ENCODE results near the gene NEMP1. TPM values are rescaled to one million over a fixed set of nuclear protein-coding genes. Genes with fewer than 3 reads are reported as not detected.
"Not testable (repeated sequence)": the region's sequence is repeated elsewhere in the genome, so short reads cannot be mapped to it uniquely, and the experiment has no call there.

NEMP1 gene, protein sequence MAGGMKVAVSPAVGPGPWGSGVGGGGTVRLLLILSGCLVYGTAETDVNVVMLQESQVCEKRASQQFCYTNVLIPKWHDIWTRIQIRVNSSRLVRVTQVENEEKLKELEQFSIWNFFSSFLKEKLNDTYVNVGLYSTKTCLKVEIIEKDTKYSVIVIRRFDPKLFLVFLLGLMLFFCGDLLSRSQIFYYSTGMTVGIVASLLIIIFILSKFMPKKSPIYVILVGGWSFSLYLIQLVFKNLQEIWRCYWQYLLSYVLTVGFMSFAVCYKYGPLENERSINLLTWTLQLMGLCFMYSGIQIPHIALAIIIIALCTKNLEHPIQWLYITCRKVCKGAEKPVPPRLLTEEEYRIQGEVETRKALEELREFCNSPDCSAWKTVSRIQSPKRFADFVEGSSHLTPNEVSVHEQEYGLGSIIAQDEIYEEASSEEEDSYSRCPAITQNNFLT
- total RNA-seq: 79.8 and 86.7 TPM in 2 replicates

DNA sequence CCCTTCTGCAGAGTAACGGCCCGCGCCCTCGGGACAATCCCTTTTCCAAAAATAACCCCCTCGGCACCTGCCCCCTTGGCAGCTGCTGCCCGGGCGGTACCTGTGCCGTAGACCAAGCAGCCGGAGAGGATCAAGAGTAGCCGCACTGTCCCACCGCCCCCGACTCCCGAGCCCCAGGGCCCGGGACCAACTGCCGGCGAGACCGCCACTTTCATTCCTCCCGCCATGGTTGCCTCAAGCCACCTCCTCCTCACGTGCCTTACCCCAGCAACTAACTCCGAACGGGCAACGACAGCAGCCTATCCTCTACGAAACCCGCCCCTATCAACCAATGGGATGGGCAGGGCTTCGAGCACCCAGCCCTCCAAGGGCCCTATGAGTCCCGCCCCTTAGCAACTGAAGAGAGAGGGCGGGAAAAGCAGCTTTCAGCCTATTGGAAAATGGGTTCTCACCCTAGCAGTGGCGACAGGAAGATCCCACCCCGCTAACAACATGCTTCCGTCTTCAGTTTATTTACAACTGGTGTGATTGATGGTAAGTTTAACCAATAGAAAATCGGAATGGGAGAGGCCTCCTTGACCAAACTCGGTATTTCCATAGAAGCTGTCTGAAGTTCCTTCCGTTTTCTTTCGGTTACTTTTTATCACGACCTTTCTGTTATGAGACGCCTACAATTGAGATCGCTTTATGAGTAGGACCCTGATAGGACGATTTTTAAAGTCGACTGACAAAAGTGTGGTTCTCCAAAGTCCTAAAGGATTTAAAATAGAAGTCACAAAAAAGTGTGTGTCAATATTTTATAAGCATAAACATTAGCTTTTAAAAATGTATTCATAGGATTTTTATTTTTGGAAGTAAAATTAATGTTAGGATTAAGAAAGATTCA lies at the start of gene NEMP1:
TSS of gene NEMP1 (minus strand) at position 273 of the 886 bp plus-strand sequence. CDS start at position 227, 46 bp downstream.
- peaks cover 27% of the 10 kb centered on the region for H3K4me1 Mint-ChIP-seq (ENCODE audit: low read depth)
- no peaks in the 10 kb centered on the region for H3K27me3 Mint-ChIP-seq (ENCODE audit: low read depth)
- H3K9me3 Mint-ChIP-seq: no peaks in the 10 kb centered on the region
- H3K36me3 Mint-ChIP-seq (ENCODE audit: low read depth): peaks cover 41% of the 10 kb centered on the region
- intact Hi-C loops (cut with micrococcal nuclease): loop anchor here (1.0 to 2.0 kb wide), 5 partner anchors 9 to 558 kb away; partner anchors contain the start of genes NACA and RBMS2
- peak within 1 kb of the TSS; percentile 98 for H3K27ac Mint-ChIP-seq
- peak; percentile 97 for DNase-seq (ENCODE audit: low spot score)
- peak within 1 kb of the TSS; percentile 100 for H3K4me3 Mint-ChIP-seq (ENCODE audit: low read depth)

DNA sequence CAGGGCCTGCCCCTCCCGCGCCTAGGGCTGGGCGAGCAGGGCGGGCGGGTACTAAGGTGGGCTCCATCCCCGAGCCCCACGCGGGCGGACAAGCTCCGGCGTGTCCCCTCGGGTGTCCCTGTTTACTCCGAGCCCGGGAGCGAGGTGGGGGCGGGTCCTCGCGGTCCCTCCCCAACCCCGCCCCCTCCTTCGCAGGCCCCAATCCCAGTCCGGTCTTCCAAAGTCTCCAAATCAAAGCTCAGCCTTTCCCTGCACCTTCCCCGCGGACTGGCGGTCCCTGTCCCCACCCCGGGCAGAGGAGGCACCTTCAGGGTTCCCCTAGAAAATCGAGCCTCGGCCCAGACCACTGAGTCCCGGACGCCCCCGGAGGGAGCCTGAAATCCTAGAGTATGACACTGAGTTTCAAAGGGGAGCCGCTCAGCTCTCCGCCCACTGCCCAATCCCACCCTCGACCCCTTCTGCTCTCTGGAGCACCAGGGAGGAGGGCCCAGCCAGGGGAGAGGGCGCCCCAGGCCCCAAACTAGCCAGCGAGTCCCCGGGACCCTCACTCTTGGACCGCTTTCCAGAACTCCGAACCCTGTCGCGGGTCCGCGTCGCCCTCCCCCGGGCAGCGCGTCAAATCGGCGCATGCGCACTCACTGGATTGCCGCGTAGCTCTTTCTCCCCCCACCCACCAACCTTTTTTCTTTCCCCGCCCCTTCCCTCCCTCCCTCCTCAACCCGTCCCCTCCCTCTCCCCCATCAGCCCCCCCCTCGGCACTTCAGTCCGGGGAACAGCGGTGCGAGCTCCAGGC lies 49.3 kb upstream of the NEMP1 start, which contains the start of gene LRP1:
TSS of gene LRP1 (plus strand) at position 758 of the 793 bp plus-strand sequence. CDS start 482 bp downstream, outside the sequence.
- Mint-ChIP-seq H3K36me3 (ENCODE audit: low read depth) (peaks cover 3% of the 10 kb centered on the region), H3K4me1 (ENCODE audit: low read depth) (peaks cover 12% of the 10 kb centered on the region), H3K9me3 (peaks cover 12% of the 10 kb centered on the region), H3K27ac (no peak within 1 kb of the TSS), H3K27me3 (ENCODE audit: low read depth) (peaks cover 48% of the 10 kb centered on the region), H3K4me3 (ENCODE audit: low read depth) (peak within 1 kb of the TSS; percentile 83)
- intact Hi-C loops (cut with micrococcal nuclease): loop anchor here (5.0 kb wide), 1 partner anchor 121 kb away; the partner anchor contains the start of gene ZBTB39
- DNase-seq (ENCODE audit: low spot score): peak; percentile 63

DNA sequence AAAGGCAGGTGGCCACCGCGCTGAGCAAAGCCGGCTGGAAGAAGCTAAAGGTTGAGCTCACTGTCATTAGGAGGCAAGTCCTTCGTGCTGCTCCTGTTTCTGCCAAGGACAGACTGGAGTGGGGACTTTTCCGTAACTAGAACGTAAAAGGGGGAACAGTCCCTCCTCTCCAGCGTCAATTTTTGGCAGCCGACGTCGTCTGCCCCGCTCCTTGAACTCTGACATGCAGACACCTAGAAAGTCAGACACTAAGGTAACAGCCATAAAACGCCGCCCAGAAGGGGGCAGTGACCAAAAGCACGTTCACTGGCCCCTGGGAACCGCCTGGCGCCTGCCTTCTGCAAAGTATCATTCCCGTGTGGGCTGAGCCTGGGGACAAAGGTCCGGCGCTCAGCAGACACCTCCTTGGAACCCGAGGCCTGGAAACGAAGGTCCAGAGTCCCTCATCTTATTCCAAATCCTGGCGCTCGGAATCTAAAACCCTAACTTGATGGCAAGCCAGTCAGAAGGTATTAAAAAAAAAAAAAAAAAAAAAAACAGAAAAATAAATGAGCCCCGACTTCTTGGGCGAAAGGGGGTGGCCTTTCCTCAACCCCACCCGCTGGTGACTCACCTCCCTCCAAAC lies 48.6 kb upstream of the NEMP1 start:
- Mint-ChIP-seq H3K4me3 (ENCODE audit: low read depth) (peak overlapping the region; percentile 78), H3K36me3 (ENCODE audit: low read depth) (peaks cover 3% of the 10 kb centered on the region), H3K9me3 (peaks cover 19% of the 10 kb centered on the region), H3K27me3 (ENCODE audit: low read depth) (peaks cover 43% of the 10 kb centered on the region), H3K27ac (no peak overlapping the region), H3K4me1 (ENCODE audit: low read depth) (peaks cover 12% of the 10 kb centered on the region)
- peak; percentile 61 for DNase-seq (ENCODE audit: low spot score)
- intact Hi-C loops (cut with micrococcal nuclease): loop anchor here (5.0 kb wide), 1 partner anchor 120 kb away; the partner anchor contains the start of gene ZBTB39

DNA sequence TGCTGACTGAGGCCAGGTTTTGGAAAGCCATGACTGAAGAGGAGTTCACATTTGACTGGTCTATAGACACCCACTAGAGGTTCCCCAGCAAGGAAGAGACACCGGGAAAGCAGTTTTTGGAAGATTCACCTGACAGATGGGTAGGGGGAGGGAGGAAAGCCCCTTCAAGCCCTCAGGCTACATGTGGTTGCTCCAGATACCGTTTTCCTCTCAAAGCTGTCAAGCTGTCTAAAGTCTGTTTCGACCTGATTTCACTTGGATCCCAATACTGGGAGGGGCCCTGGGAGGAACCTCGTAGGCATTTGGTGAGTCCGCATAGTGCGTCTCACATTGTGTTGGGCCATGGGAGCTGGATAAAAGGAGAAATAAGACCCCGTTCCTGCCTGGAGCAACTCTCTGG lies 48.0 kb upstream of the NEMP1 start:
- intact Hi-C loops (cut with micrococcal nuclease): loop anchor here (5.0 kb wide), 1 partner anchor 119 kb away; the partner anchor contains the start of gene ZBTB39
- H3K36me3 Mint-ChIP-seq (ENCODE audit: low read depth): peaks cover 3% of the 10 kb centered on the region
- peak overlapping the region; percentile 10 for H3K4me3 Mint-ChIP-seq (ENCODE audit: low read depth)
- peaks cover 12% of the 10 kb centered on the region for H3K4me1 Mint-ChIP-seq (ENCODE audit: low read depth)
- H3K27ac Mint-ChIP-seq: no peak overlapping the region
- peaks cover 40% of the 10 kb centered on the region for H3K27me3 Mint-ChIP-seq (ENCODE audit: low read depth)
- no peak for DNase-seq (ENCODE audit: low spot score)
- H3K9me3 Mint-ChIP-seq: peaks cover 19% of the 10 kb centered on the region

DNA sequence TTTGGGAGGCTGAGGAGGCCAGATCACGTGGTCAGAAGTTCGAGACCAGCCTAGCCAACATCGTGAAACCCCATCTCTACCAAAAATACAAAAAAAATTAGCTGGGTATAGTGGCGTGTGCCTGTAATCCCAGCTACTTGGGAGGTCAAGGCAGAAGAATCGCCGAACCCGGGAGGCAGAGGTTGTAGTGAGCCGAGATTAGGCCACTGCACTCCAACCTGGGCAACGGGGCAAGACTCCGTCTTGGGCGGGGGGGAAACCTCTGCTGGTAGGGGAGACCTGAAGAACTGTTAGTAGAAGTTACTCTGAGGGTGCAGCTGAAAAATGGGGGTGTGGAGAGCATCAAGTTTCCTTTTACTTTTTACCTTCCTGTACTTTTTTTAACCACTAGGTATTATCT lies 47.5 kb upstream of the NEMP1 start:
- no peak overlapping the region for H3K4me3 Mint-ChIP-seq (ENCODE audit: low read depth)
- intact Hi-C loops (cut with micrococcal nuclease): loop anchor here (5.0 kb wide), 1 partner anchor 119 kb away; the partner anchor contains the start of gene ZBTB39

DNA sequence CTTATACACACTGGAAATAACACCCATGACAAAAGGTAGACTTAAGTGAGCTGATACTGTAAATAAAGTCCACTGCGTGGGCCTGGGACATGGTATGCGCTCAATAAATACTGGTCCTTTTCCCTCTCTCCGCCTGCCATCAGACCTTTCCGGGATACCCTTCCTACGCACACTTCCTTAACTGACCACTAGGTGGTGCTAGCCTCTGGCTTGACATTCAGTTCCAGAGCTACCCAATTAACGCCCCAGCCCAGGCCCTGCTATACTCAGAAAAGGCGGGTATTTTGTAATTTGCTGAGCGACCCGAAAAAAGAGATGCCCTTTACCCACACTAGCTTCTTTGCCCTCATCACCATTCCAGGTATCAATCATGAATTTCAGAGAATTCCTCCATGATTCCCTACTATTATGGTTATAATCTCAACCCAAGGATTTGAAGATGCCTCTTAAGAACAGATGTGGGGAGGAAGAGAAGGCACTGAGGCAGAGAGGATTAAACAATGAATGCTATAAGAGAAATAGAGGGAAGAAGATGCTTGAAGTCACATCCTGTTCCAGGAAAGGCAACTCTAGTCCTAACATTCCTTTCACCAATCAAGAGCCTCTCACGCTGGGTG lies 45.8 kb upstream of the NEMP1 start:
- Mint-ChIP-seq H3K27me3 (ENCODE audit: low read depth) (peaks cover 24% of the 10 kb centered on the region), H3K36me3 (ENCODE audit: low read depth) (peaks cover 3% of the 10 kb centered on the region), H3K4me3 (ENCODE audit: low read depth) (no peak overlapping the region), H3K4me1 (ENCODE audit: low read depth) (peaks cover 7% of the 10 kb centered on the region), H3K9me3 (peaks cover 19% of the 10 kb centered on the region), H3K27ac (no peak overlapping the region)
- intact Hi-C loops (cut with micrococcal nuclease): loop anchor here (2.0 kb wide), 2 partner anchors 48 to 58 kb away; no protein-coding TSS in a partner anchor
- DNase-seq (ENCODE audit: low spot score): peak; percentile 68

More for the DNA sequence above, 47.5 kb upstream of the NEMP1 start:
- DNase-seq (ENCODE audit: low spot score): no peak
- Mint-ChIP-seq H3K27me3 (ENCODE audit: low read depth) (peaks cover 38% of the 10 kb centered on the region), H3K4me1 (ENCODE audit: low read depth) (peaks cover 12% of the 10 kb centered on the region), H3K27ac (no peak overlapping the region), H3K9me3 (peaks cover 19% of the 10 kb centered on the region), H3K36me3 (ENCODE audit: low read depth) (peaks cover 3% of the 10 kb centered on the region)

DNA sequence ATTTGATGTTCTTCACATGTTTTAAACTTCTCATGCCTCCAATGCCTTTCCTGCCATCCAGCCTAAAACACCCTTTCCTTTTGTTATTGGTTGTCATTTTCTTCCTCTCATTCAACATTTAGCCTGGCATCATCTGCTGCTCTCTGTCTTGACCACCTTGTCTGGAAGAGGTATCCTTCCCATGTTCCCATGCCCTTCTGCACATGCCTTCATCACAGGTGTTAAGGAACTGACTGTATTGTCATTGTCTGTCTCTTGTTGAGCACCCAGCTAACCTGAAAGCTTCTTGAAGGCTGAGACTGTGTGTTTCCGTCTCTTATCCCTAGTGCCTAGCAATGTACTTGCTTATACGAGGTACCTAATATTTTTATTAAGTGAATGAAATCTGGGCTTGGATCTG lies 45.2 kb upstream of the NEMP1 start:
- no peak for DNase-seq (ENCODE audit: low spot score)
- Mint-ChIP-seq H3K9me3 (peaks cover 19% of the 10 kb centered on the region), H3K27ac (no peak overlapping the region), H3K4me3 (ENCODE audit: low read depth) (no peak overlapping the region), H3K4me1 (ENCODE audit: low read depth) (peaks cover 7% of the 10 kb centered on the region), H3K36me3 (ENCODE audit: low read depth) (peaks cover 3% of the 10 kb centered on the region), H3K27me3 (ENCODE audit: low read depth) (peaks cover 24% of the 10 kb centered on the region)
- intact Hi-C loops (cut with micrococcal nuclease): loop anchor here (2.0 kb wide), 2 partner anchors 49 to 59 kb away; no protein-coding TSS in a partner anchor

DNA sequence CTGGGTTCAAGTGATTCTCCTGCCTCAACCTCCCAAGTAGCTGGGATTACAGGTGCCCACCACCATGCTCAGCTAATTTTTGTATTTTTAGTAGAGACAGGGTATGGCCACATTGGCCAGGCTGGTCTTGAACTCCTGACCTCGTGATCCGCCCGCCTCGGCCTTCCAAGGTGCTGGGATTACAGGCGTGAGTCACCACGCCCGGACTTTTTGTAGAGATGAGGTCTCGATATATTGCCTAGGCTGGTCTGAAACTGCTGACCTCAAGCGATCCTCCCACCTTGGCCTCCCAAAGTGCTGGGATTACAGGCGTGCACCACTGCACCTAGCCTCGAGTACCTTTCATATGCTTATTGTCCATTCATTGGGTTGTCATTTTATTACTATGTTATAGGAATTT lies 42.1 kb upstream of the NEMP1 start:
- H3K27ac Mint-ChIP-seq; DNase-seq (ENCODE audit: low spot score); H3K4me1 Mint-ChIP-seq (ENCODE audit: low read depth); H3K36me3 Mint-ChIP-seq (ENCODE audit: low read depth); intact Hi-C loops (cut with micrococcal nuclease); H3K4me3 Mint-ChIP-seq (ENCODE audit: low read depth): not testable (repeated sequence)
- H3K9me3 Mint-ChIP-seq: peaks cover 19% of the 10 kb centered on the region
- H3K27me3 Mint-ChIP-seq (ENCODE audit: low read depth): peaks cover 22% of the 10 kb centered on the region

DNA sequence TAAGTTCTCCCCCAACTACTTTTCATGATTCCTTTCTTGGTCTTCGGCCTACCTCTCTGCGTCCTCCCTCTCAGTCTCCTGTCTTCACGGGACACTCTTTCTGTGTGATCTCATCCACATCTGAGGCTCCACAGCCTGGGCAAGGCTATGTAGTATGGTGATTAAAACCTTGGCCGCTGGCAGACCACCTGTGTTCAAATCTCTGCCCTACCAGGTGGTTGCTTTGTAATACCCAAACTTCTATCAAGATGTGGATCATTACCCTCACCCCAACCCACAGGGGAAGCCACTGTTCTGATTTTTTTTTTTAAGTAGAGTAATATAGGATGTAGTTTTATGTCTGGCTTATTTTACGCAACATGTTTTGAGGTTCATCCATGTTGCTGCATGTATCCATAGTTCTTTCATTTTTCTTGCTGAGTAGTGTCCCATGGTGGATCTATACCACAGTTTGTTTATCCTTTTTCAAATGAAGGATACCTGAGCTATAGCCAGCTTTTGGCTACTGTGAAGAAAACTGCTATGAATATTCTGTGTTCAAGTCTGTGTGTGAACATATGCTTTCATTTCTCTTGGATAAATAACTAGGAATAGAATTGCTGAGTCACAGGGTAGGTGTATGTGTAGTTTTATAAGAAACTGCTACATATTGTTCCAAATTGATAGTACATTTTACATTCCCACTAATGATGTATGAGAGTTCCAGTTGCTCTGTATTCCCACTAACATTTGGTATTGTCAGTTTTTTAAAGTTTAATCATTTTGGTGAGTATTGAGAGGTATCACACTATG lies 40.9 kb upstream of the NEMP1 start:
- Mint-ChIP-seq H3K27ac (no peak overlapping the region), H3K4me1 (ENCODE audit: low read depth) (peaks cover 2% of the 10 kb centered on the region)

DNA sequence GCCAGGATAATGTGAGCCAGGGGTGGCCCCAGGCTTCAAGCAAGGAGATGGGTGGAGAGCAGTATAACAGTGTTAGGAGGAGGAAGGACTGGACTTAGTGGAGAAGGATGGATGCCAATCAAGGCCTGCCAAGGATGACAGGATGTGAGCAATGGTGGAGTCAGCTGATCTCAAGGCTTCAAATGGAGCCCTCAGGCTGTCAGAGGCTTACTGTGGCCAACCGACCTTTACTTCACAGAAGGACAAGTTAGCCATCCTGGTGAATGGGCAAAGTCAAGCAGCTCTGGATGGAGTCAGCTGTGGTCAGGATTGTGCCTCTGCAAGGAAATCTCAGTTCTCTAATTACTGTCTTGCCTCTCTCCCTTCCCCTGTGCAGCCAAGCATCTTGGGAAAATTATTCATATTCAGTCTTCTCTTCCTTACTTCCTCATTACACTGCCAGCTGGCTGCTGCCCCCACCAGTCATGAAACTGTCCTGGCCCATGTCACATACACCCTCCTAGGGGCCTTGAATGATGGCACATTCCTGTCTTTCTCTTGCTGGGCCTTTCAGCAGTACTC lies 40.2 kb upstream of the NEMP1 start:
- H3K36me3 Mint-ChIP-seq (ENCODE audit: low read depth): peaks cover 2% of the 10 kb centered on the region
- no peak overlapping the region for H3K4me3 Mint-ChIP-seq (ENCODE audit: low read depth)
- peaks cover 12% of the 10 kb centered on the region for H3K27me3 Mint-ChIP-seq (ENCODE audit: low read depth)
- H3K9me3 Mint-ChIP-seq: peaks cover 13% of the 10 kb centered on the region
- no peak for DNase-seq (ENCODE audit: low spot score)
- no peak overlapping the region for H3K27ac Mint-ChIP-seq
- peaks cover 2% of the 10 kb centered on the region for H3K4me1 Mint-ChIP-seq (ENCODE audit: low read depth)
- intact Hi-C loops (cut with micrococcal nuclease): no loop called here

More for the DNA sequence above, 40.9 kb upstream of the NEMP1 start:
- Mint-ChIP-seq H3K9me3 (peaks cover 19% of the 10 kb centered on the region), H3K27me3 (ENCODE audit: low read depth) (peaks cover 15% of the 10 kb centered on the region), H3K36me3 (ENCODE audit: low read depth) (peaks cover 3% of the 10 kb centered on the region), H3K4me3 (ENCODE audit: low read depth) (no peak overlapping the region)
- intact Hi-C loops (cut with micrococcal nuclease): no loop called here
- no peak for DNase-seq (ENCODE audit: low spot score)
